Keratinocyte (primary cell): Measurements from ENCODE around the gene ARFGAP3.

Experiments used
- CTCF ChIP-seq, 3 experiments: IDR thresholded peaks in 1 of 3; conservative IDR thresholded peaks in 1 of 3; optimal IDR thresholded peaks in 1 of 3; 2 replicates in 2 of 3; 3 replicates in 1 of 3; pipeline versions ENCODE3 to v1.5.1; 2011; ENCODE audit warnings: low read length in 3 of 3, mild to moderate bottlenecking in 3 of 3, moderate library complexity in 2 of 3, control low read depth in 1 of 3, inconsistent platforms in 1 of 3; ENCODE audit not compliant: insufficient read depth in 2 of 3; ENCODE audit errors: extremely low read depth in 1 of 3
- EZH2 ChIP-seq: IDR thresholded peaks from one replicate; pipeline ENCODE4 v1.6.1; 2012; ENCODE audit warnings: inconsistent platforms, mild to moderate bottlenecking, low read length, moderate library complexity

GRCh38 chr22:42897960-42898359 is 40.9 kb upstream of the ARFGAP3 start:
- no peak for TF ChIP-seq CTCF (optimal IDR thresholded peaks at IDR 0.05 in 1 of 3, IDR thresholded peaks at IDR 0.05 in 1 of 3, conservative IDR thresholded peaks at IDR 0.05 in 1 of 3; ENCODE audit: extremely low read depth in 1 of 3, insufficient read depth in 2 of 3, low read length in 3 of 3)
- no peak for TF ChIP-seq EZH2
